OCI-LY1 (cell line): ENCODE results near the gene AGTRAP.

Source experiments
- H2AFZ ChIP-seq: fragments of 200-600 bp; sonication (generic), shearing (Covaris generic); 2 replicates; pipeline ENCODE4 v1.6.0; 2014; ENCODE audit warnings: antibody characterized with exemption, mild to moderate bottlenecking, low read length
- H3F3A ChIP-seq: fragments of 200-600 bp; sonication (generic), shearing (Covaris generic); 2 replicates; pipeline ENCODE4 v1.6.0; 2014; ENCODE audit warnings: mild to moderate bottlenecking, antibody characterized with exemption, low read length, moderate library complexity; ENCODE audit not compliant: insufficient read depth
- H3K27ac ChIP-seq: fragments of 200-600 bp; sonication (generic); 2 replicates; pipeline ENCODE4 v1.5.1; 2014; ENCODE audit warnings: low read length, mixed run types, mild to moderate bottlenecking, low read depth; ENCODE audit not compliant: poor library complexity, severe bottlenecking
- H3K27me3 ChIP-seq: fragments of 200-600 bp; sonication (generic); 2 replicates; pipeline ENCODE4 v1.6.0; 2014; ENCODE audit warnings: antibody characterized with exemption, mild to moderate bottlenecking, low read length, moderate library complexity; ENCODE audit not compliant: insufficient read depth
- H3K36me3 ChIP-seq: fragments of 200-600 bp; sonication (generic); 2 replicates; pipeline ENCODE4 v1.6.1; 2014; ENCODE audit warnings: mild to moderate bottlenecking, antibody characterized with exemption, low read length, moderate library complexity, mixed read lengths; ENCODE audit not compliant: insufficient read depth
- H3K4me1 ChIP-seq: fragments of 200-600 bp; sonication (generic); 2 replicates; pipeline ENCODE4 v1.5.1; 2014; ENCODE audit warnings: mild to moderate bottlenecking, low read length, moderate library complexity; ENCODE audit not compliant: insufficient read depth, severe bottlenecking
- H3K4me2 ChIP-seq: fragments of 200-600 bp; sonication (generic), shearing (Covaris generic); 2 replicates; pipeline ENCODE4 v1.6.1; 2014; ENCODE audit warnings: low read length
- H3K4me3 ChIP-seq: fragments of 200-600 bp; sonication (generic); 2 replicates; pipeline ENCODE4 v1.5.1; 2014; ENCODE audit warnings: low read length, low read depth, mild to moderate bottlenecking, mixed read lengths; ENCODE audit not compliant: poor library complexity, severe bottlenecking
- H3K79me2 ChIP-seq: fragments of 200-600 bp; shearing (Covaris generic); 2 replicates; pipeline ENCODE4 v1.6.1; 2016; ENCODE audit warnings: mixed run types, low read length, mixed read lengths; ENCODE audit not compliant: insufficient read depth
- H3K9ac ChIP-seq: fragments of 200-600 bp; sonication (generic), shearing (Covaris generic); 2 replicates; pipeline ENCODE4 v1.6.1; 2014; ENCODE audit warnings: mild to moderate bottlenecking, low read length, mixed read lengths
- H3K9me2 ChIP-seq: fragments of 200-600 bp; sonication (generic), shearing (Covaris generic); 2 replicates; pipeline ENCODE4 v1.6.1; 2014; ENCODE audit warnings: low read depth, mild to moderate bottlenecking, low read length, mixed read lengths
- H3K9me3 ChIP-seq: fragments of 200-600 bp; shearing (Covaris generic); 2 replicates; pipeline ENCODE4 v1.6.1; 2014; ENCODE audit warnings: low read length, mixed read lengths
- H4K20me1 ChIP-seq: fragments of 200-600 bp; sonication (generic), shearing (Covaris generic); 2 replicates; pipeline ENCODE4 v1.6.0; 2016; ENCODE audit warnings: mild to moderate bottlenecking, low read length; ENCODE audit not compliant: insufficient read depth
- EZH2 ChIP-seq: fragments of 200-600 bp; sonication (generic), shearing (Covaris generic); IDR thresholded peaks from 2 replicates; pipeline ENCODE4 v1.8.0; 2017; ENCODE audit warnings: borderline replicate concordance, mixed run types, mild to moderate bottlenecking, antibody characterized with exemption, low read length, moderate library complexity, mixed read lengths
- TF ChIP-seq, protein P1 (sequence below): fragments of 200-600 bp; sonication (generic), shearing (Covaris generic); IDR thresholded peaks from 2 replicates; pipeline ENCODE4 v1.5.1; 2017; ENCODE audit warnings: mild to moderate bottlenecking, antibody characterized with exemption, low read length, moderate library complexity, mixed read lengths

The AGTRAP gene

GRCh38 chr1:11721311-11721710, 14.6 kb upstream of the AGTRAP start:
- Histone ChIP-seq H3K9me3 (no peaks in the 10 kb centered on the region), H2AFZ (no peak overlapping the region), H3K4me2 (no peak overlapping the region), H3K36me3 (no peaks in the 10 kb centered on the region), H3K4me3 (no peak overlapping the region), H3F3A (no peaks in the 10 kb centered on the region), H3K4me1 (peaks cover 12% of the 10 kb centered on the region), H3K27me3 (no peaks in the 10 kb centered on the region), H4K20me1 (no peaks in the 10 kb centered on the region), H3K9ac (no peak overlapping the region), H3K9me2 (no peaks in the 10 kb centered on the region), H3K79me2 (no peaks in the 10 kb centered on the region), H3K27ac (no peak overlapping the region)
- TF ChIP-seq EZH2: no peak
- TF ChIP-seq, protein P1, sequence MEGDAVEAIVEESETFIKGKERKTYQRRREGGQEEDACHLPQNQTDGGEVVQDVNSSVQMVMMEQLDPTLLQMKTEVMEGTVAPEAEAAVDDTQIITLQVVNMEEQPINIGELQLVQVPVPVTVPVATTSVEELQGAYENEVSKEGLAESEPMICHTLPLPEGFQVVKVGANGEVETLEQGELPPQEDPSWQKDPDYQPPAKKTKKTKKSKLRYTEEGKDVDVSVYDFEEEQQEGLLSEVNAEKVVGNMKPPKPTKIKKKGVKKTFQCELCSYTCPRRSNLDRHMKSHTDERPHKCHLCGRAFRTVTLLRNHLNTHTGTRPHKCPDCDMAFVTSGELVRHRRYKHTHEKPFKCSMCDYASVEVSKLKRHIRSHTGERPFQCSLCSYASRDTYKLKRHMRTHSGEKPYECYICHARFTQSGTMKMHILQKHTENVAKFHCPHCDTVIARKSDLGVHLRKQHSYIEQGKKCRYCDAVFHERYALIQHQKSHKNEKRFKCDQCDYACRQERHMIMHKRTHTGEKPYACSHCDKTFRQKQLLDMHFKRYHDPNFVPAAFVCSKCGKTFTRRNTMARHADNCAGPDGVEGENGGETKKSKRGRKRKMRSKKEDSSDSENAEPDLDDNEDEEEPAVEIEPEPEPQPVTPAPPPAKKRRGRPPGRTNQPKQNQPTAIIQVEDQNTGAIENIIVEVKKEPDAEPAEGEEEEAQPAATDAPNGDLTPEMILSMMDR: no peak

DNA sequence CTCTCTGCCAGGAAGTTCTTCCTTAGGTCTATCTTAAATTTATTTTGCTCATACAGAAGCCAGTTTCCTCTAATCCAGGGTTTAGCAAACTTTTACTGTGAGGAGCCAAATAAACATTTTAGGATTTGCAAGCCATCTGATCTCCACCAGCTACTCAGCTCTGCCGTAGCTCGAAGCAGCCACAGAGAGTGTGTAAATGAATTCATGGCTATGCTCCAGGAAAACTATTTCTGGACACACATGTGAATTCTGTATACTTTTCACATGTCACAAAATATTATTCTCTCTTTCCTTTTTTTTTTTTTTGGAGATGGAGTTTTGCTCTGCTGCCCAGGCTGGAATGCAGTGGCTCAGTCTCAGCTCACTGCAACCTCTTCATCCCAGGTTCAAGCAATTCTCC, 13.4 kb upstream of the AGTRAP start:
- H3K4me1 ChIP-seq: peaks cover 12% of the 10 kb centered on the region
- no peak overlapping the region for H2AFZ ChIP-seq
- H3K27me3 ChIP-seq: no peaks in the 10 kb centered on the region
- no peak overlapping the region for H3K9ac ChIP-seq
- no peak overlapping the region for H3K4me3 ChIP-seq
- no peaks in the 10 kb centered on the region for H3K9me2 ChIP-seq
- no peak overlapping the region for H3K4me2 ChIP-seq
- no peaks in the 10 kb centered on the region for H3K79me2 ChIP-seq
- no peaks in the 10 kb centered on the region for H3K9me3 ChIP-seq
- no peak overlapping the region for H3K27ac ChIP-seq
- no peaks in the 10 kb centered on the region for H3K36me3 ChIP-seq
- TF ChIP-seq, protein P1: no peak
- no peak for TF ChIP-seq EZH2
- H4K20me1 ChIP-seq: no peaks in the 10 kb centered on the region
- no peaks in the 10 kb centered on the region for H3F3A ChIP-seq

DNA sequence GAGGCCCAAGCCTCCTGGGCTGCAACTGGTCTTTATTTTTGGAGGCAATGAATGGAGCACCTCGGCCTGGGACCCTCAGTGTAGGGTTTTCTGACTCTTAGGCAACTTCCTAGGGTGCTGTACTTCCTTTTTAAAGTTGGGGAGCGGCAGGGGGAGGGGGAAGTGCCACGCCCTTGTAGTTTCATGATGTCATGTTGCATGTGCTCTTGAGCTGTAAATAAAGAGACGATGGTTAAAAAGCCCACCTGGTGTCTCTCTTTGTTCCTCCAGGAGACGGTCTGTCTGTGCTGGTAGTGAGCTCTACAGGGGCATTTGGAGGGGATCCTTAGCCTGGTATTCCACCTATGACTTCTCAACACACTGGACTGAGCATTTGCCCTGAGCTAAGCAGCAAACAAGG, 10.3 kb upstream of the AGTRAP start:
- no peaks in the 10 kb centered on the region for H3K36me3 ChIP-seq
- no peaks in the 10 kb centered on the region for H3K79me2 ChIP-seq
- H3K4me3 ChIP-seq: no peak overlapping the region
- H3K9me3 ChIP-seq: no peaks in the 10 kb centered on the region
- no peaks in the 10 kb centered on the region for H3K9me2 ChIP-seq
- no peak overlapping the region for H3K27ac ChIP-seq
- no peaks in the 10 kb centered on the region for H4K20me1 ChIP-seq
- H3K9ac ChIP-seq: no peak overlapping the region
- peaks cover 11% of the 10 kb centered on the region for H3K4me1 ChIP-seq
- no peak for TF ChIP-seq EZH2
- TF ChIP-seq, protein P1: no peak
- H2AFZ ChIP-seq: no peak overlapping the region
- no peak overlapping the region for H3K4me2 ChIP-seq
- no peaks in the 10 kb centered on the region for H3F3A ChIP-seq
- H3K27me3 ChIP-seq: no peaks in the 10 kb centered on the region
